ENCODE data around the gene PDXDC1.
"Not testable (repeated sequence)": the region's sequence is repeated elsewhere in the genome, so short reads cannot be mapped to it uniquely, and the experiment has no call there.

DNA sequence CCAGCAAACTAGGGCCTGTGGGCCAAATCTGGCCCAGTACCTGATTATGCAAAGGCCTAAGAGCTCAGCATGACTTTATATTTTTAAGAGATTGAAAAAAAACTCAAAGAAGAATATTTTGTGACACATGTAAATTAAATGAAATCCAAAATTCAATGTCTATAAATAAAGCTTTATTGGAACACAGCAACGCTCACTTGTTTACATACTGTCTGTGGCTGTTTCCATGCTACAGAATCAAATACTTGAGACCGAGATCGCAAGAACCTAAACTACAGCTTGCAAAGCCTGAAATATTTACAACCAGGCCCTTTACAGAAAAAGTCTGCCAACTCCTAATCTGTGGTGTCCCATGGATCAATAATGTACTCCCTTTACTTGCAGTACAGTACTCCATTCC is 5.0 kb upstream of the PDXDC1 start:
- TF ChIP-seq RELA (CRISPR knock-in tag; IDR thresholded peaks at IDR 0.05; ENCODE audit: borderline replicate concordance); JUN (CRISPR knock-in tag; IDR thresholded peaks at IDR 0.05); NFYB (CRISPR knock-in tag; conservative IDR thresholded peaks at IDR 0.05; ENCODE audit: low read depth): not testable (repeated sequence)
- TF ChIP-seq, protein P1, sequence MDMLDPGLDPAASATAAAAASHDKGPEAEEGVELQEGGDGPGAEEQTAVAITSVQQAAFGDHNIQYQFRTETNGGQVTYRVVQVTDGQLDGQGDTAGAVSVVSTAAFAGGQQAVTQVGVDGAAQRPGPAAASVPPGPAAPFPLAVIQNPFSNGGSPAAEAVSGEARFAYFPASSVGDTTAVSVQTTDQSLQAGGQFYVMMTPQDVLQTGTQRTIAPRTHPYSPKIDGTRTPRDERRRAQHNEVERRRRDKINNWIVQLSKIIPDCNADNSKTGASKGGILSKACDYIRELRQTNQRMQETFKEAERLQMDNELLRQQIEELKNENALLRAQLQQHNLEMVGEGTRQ (CRISPR knock-in tag; IDR thresholded peaks at IDR 0.05): not testable (repeated sequence)
- TF ChIP-seq, protein P2, sequence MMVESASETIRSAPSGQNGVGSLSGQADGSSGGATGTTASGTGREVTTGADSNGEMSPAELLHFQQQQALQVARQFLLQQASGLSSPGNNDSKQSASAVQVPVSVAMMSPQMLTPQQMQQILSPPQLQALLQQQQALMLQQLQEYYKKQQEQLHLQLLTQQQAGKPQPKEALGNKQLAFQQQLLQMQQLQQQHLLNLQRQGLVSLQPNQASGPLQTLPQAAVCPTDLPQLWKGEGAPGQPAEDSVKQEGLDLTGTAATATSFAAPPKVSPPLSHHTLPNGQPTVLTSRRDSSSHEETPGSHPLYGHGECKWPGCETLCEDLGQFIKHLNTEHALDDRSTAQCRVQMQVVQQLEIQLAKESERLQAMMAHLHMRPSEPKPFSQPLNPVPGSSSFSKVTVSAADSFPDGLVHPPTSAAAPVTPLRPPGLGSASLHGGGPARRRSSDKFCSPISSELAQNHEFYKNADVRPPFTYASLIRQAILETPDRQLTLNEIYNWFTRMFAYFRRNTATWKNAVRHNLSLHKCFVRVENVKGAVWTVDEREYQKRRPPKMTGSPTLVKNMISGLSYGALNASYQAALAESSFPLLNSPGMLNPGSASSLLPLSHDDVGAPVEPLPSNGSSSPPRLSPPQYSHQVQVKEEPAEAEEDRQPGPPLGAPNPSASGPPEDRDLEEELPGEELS (CRISPR knock-in tag; IDR thresholded peaks at IDR 0.05): not testable (repeated sequence)
